ENCODE measurements around the gene SGPL1.

The SGPL1 gene

DNA sequence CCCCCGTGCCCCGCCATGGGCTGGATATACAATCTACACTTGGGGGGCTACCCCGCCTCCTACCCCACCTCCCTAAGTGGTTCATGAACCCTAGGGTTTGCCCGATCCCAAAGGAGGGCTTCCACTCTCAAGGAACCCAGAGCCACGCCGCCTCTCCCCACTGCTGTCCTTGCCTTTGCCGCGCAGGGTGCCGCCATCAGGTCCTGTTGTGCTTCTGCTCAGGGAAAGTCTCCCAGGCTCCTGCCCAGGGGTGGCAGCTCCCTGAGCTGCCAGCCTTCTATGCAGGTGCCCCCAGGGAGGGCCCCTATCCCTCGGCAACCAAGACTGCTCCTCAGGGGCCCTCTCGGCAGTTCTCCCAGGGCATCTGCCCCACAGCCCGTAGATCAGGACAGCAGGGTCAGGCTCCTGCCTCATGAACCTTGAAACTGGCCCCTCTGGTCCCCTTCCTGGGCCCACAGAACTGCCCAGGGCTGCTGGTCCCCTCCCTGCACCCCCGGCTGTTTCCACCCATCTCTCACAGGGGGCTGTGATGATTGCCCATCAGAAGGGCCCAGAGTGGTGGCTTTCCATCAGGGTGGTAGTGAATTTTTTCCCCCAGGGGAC, 85.6 kb downstream of the SGPL1 start:
- H3K9me3 Mint-ChIP-seq: no peaks in the 10 kb centered on the region
- H3K36me3 Mint-ChIP-seq (ENCODE audit: low read depth): no peaks in the 10 kb centered on the region
- no peak overlapping the region for H3K4me3 Mint-ChIP-seq
- TF ChIP-seq, protein P1, sequence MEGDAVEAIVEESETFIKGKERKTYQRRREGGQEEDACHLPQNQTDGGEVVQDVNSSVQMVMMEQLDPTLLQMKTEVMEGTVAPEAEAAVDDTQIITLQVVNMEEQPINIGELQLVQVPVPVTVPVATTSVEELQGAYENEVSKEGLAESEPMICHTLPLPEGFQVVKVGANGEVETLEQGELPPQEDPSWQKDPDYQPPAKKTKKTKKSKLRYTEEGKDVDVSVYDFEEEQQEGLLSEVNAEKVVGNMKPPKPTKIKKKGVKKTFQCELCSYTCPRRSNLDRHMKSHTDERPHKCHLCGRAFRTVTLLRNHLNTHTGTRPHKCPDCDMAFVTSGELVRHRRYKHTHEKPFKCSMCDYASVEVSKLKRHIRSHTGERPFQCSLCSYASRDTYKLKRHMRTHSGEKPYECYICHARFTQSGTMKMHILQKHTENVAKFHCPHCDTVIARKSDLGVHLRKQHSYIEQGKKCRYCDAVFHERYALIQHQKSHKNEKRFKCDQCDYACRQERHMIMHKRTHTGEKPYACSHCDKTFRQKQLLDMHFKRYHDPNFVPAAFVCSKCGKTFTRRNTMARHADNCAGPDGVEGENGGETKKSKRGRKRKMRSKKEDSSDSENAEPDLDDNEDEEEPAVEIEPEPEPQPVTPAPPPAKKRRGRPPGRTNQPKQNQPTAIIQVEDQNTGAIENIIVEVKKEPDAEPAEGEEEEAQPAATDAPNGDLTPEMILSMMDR (IDR thresholded peaks at IDR 0.05; ENCODE audit: unreplicated experiment in 3 of 3): no peak
- no peak overlapping the region for H3K27ac Mint-ChIP-seq
- H3K4me1 Mint-ChIP-seq: peaks cover 8% of the 10 kb centered on the region
- peaks cover 18% of the 10 kb centered on the region for H3K27me3 Mint-ChIP-seq (ENCODE audit: low read depth)

DNA sequence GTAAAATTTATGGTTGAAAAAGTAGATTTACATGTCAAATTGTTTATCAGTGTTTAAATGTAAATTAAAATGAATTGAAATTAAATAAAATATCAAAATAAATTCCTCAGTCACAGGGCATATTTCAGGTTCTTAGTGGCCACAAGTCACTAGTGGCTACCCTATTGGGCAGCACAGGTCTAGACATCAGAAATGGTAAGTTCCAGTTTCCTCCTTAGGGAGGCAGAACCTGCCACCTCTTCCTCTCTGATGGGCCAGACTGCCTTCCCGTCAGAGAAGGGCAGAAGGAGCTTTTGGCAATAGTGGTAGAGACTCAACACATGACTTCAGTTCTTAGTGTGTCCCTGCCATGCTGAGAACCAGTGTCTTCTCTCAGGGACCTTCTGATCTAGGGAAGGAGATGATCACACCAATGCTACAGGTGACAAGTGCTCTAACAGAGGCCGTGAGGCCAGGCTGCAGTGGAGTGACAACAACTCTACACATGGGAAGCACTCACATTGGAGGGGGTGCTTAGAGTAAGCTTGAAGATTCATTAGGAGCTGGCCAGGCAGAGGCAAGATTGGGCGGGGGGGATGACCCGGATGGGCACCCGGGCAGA, 87.0 kb downstream of the SGPL1 start:
- Mint-ChIP-seq H3K27ac (peak overlapping the region in 1 of 3 experiments; percentile 32), H3K9me3 (no peaks in the 10 kb centered on the region), H3K27me3 (ENCODE audit: low read depth) (peaks cover 23% of the 10 kb centered on the region), H3K4me3 (no peak overlapping the region), H3K4me1 (peaks cover 18% of the 10 kb centered on the region), H3K36me3 (ENCODE audit: low read depth) (no peaks in the 10 kb centered on the region)
- TF ChIP-seq, protein P1 (IDR thresholded peaks at IDR 0.05; ENCODE audit: unreplicated experiment in 3 of 3): no peak

DNA sequence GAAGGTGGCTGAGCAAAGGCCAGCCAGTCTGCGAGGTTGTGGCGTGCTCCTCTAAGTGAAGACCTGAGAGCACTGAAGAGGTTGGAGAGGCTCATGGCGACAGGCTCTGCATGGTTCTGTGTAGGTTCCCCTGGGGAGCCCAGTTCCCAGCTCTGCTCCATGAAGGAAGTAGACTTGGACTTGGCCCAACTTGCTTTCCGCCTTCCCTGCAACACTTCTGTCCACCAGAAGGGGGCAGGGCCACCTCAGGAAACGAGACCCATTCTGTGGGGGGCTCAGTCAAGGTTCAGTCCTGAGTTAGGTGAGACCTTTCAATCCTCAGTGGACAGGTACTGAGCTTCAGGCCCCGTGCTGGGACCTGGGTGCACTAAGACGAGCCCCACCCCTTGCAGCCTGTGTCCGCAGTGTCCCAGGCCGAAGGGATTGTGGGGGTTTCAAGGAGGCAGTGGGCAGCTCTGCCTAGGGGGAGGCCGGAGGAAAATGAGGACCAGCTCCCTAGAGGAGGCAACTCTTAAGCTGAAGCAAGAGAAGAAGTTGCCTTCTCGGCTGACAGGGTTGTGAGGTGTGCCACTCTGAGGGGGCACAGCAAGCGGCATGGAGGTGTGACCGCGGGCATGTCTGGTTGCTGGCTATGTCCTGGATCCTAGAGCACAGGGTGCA, 87.6 kb downstream of the SGPL1 start:
- Mint-ChIP-seq H3K36me3 (ENCODE audit: low read depth) (no peaks in the 10 kb centered on the region), H3K4me1 (peaks cover 25% of the 10 kb centered on the region), H3K27me3 (ENCODE audit: low read depth) (peaks cover 25% of the 10 kb centered on the region), H3K9me3 (no peaks in the 10 kb centered on the region), H3K4me3 (no peak overlapping the region), H3K27ac (peak overlapping the region in 1 of 3 experiments; percentile 32)
- TF ChIP-seq, protein P1 (IDR thresholded peaks at IDR 0.05; ENCODE audit: unreplicated experiment in 3 of 3): peak; percentile 91 to 97 (median 94)

DNA sequence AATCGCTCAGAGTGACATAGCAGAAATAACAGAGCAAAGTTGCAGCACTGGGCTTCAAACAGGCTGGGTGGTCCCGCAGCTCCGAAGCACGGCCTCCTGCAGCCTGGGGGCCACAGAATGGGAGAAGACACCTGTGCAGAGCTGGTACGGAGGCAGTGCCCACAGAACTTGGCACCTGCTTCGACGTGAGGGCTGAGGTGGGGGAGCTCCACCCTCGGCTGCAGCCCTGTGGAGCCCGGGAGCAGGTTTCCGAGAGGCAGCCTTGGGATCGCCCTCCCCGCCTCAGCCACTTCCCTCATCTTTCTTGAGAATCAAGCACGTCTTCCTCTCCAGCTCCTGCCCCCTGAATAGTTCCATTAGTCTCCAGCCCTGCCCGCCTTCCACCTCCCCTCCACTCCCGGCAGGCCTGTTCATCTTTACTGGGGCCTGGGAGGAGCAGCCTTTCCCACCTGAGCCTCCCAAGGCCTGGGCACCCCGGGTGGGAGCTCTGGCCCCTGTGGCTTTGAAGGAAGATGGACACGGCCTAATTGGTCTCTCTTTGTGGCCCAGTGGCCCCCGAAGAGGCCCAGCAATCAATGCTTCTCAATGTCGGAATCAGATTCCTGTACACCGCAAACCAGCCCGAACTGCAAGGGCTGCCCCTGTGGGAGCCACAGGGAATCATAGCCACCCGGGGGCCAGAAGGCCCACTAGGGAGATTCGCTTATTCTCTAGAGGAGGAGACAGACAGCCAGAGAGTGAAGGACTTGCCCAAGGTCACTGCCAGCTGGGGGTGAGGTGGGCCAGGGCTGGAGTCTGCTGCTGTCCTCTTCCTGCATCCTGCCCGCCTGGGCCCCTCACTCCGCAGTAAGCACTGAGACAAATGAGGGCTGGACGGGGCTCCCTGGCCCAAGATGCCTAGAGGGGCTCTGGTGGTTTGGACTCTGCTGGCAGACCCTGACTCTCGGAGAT, 89.6 kb downstream of the SGPL1 start:
- Mint-ChIP-seq H3K27me3 (ENCODE audit: low read depth) (peaks cover 29% of the 10 kb centered on the region), H3K27ac (no peak overlapping the region), H3K9me3 (no peaks in the 10 kb centered on the region)

DNA sequence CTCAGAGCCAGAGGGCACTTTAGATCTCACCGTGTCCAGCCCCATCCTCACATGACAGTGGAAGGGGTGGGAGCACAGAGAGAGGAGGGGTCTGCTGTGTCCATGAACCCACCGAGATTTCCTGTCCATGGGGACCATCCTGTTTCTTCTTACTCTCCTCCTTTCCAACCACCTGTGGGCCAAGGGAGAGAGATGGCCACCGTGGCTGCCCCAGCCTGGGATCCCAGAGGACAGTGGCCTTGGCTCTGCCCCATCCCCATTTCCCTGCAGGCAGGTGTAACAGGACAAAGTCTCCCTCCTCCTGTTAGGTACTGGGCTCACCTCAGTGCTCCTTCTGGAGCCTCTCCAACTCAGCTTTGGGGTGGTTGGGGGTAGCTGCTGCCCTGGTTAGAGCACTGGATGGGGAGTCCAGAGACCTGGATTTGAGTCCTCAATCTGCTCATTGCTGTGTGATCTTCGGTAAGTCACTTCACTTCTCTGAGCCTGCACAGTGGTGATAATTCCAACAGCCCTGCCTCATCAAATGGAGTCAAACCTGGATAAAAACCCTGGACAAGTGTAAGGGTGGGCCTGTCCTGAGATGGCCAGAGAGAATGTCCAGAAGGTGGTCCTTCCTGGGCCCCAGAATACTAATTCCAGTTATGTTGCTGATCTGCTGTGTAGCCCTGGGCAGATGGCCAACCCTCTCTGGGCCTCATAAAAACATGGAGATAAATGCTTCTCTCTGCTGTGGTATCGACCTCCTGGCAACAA, 90.5 kb downstream of the SGPL1 start:
- Mint-ChIP-seq H3K27ac (no peak overlapping the region), H3K36me3 (ENCODE audit: low read depth) (no peaks in the 10 kb centered on the region), H3K9me3 (no peaks in the 10 kb centered on the region), H3K4me3 (no peak overlapping the region), H3K4me1 (peaks cover 33% of the 10 kb centered on the region), H3K27me3 (ENCODE audit: low read depth) (peaks cover 29% of the 10 kb centered on the region)
- TF ChIP-seq, protein P1 (IDR thresholded peaks at IDR 0.05; ENCODE audit: unreplicated experiment in 3 of 3): no peak

More for the DNA sequence above, 89.6 kb downstream of the SGPL1 start:
- peaks cover 33% of the 10 kb centered on the region for H3K4me1 Mint-ChIP-seq
- TF ChIP-seq, protein P1 (IDR thresholded peaks at IDR 0.05; ENCODE audit: unreplicated experiment in 3 of 3): no peak
- H3K4me3 Mint-ChIP-seq: no peak overlapping the region
- no peaks in the 10 kb centered on the region for H3K36me3 Mint-ChIP-seq (ENCODE audit: low read depth)

All from nephron (organoid).